DND-41 (cell line): ENCODE results near the gene RGS14.

Experiments used
- ATAC-seq: fragments of 200-7000 bp; cut with Tn5 transposase; 3 replicates; pipeline ENCODE4 v1.9.1; 2021; ENCODE audit warnings: low read depth; ENCODE audit not compliant: insufficient read depth
- DNase-seq: peaks from one replicate; pipeline ENCODE4 v3.0.0-alpha.2; 2020
- H2AFZ ChIP-seq: 2 replicates; pipeline ENCODE4 v1.6.0; 2012; ENCODE audit warnings: low read depth, low read length
- H3K27ac ChIP-seq: 2 replicates; pipeline ENCODE4 v1.5.1; 2012; ENCODE audit warnings: low read length, inconsistent platforms
- H3K27me3 ChIP-seq: fragments of 200-600 bp; sonication (generic); 2 replicates; pipeline ENCODE4 v1.6.0; 2012; ENCODE audit warnings: low read length, mild to moderate bottlenecking, inconsistent platforms; ENCODE audit not compliant: insufficient read depth, poor library complexity
- H3K36me3 ChIP-seq: 2 replicates; pipeline ENCODE4 v1.5.1; 2012; ENCODE audit warnings: low read length, inconsistent platforms; ENCODE audit not compliant: insufficient read depth
- H3K4me1 ChIP-seq: 2 replicates; pipeline ENCODE4 v1.5.1; 2012; ENCODE audit warnings: mild to moderate bottlenecking, low read length; ENCODE audit not compliant: insufficient read depth
- H3K4me2 ChIP-seq: 2 replicates; pipeline ENCODE4 v1.6.0; 2012; ENCODE audit warnings: mild to moderate bottlenecking, moderate library complexity, low read length, inconsistent platforms; ENCODE audit not compliant: insufficient read depth
- H3K4me3 ChIP-seq, 2 experiments: fragments of 200-600 bp in 1 of 2; shearing (Covaris generic) in 1 of 2; 2 replicates each; pipeline ENCODE4 v1.5.1; 2012 to 2016; ENCODE audit warnings: inconsistent platforms in 2 of 2, low read length in 2 of 2, mild to moderate bottlenecking in 2 of 2, low read depth in 1 of 2, moderate library complexity in 1 of 2
- H3K79me2 ChIP-seq: 2 replicates; pipeline ENCODE4 v1.6.0; 2012; ENCODE audit warnings: low read length, inconsistent platforms; ENCODE audit not compliant: insufficient read depth
- H3K9ac ChIP-seq: 2 replicates; pipeline ENCODE4 v1.6.0; 2012; ENCODE audit warnings: low read depth, mild to moderate bottlenecking, inconsistent platforms, low read length, moderate library complexity
- H3K9me3 ChIP-seq: 2 replicates; pipeline ENCODE4 v1.5.1; 2012; ENCODE audit warnings: low read length, moderate library complexity, mild to moderate bottlenecking, inconsistent platforms; ENCODE audit not compliant: insufficient read depth, severe bottlenecking
- H4K20me1 ChIP-seq: 2 replicates; pipeline ENCODE4 v1.6.0; 2012; ENCODE audit warnings: low read length; ENCODE audit not compliant: insufficient read depth
- EZH2 ChIP-seq: IDR thresholded peaks from 3 replicates; pipeline ENCODE4 v1.6.1; 2012; ENCODE audit warnings: borderline replicate concordance, low read depth, mild to moderate bottlenecking, moderate library complexity, low read length, inconsistent platforms; ENCODE audit not compliant: severe bottlenecking
- TF ChIP-seq, protein P1 (sequence below): IDR thresholded peaks from 2 replicates; pipeline ENCODE4 v1.5.1; 2012; ENCODE audit warnings: borderline replicate concordance, low read length, moderate library complexity, mild to moderate bottlenecking; ENCODE audit not compliant: poor library complexity, severe bottlenecking; ENCODE audit errors: extremely low read depth

Gene RGS14

GRCh38 chr5:177421062-177421798 lies 63.5 kb downstream of the RGS14 start:
- Histone ChIP-seq H3K27ac (no peak overlapping the region), H3K79me2 (no peaks in the 10 kb centered on the region), H3K4me2 (no peak overlapping the region), H3K4me1 (peaks cover 10% of the 10 kb centered on the region), H3K9ac (no peak overlapping the region), H3K4me3 (no peak overlapping the region), H3K9me3 (no peaks in the 10 kb centered on the region), H3K27me3 (no peaks in the 10 kb centered on the region), H3K36me3 (no peaks in the 10 kb centered on the region), H2AFZ (no peak overlapping the region), H4K20me1 (no peaks in the 10 kb centered on the region)
- no peak for ATAC-seq
- TF ChIP-seq, protein P1, sequence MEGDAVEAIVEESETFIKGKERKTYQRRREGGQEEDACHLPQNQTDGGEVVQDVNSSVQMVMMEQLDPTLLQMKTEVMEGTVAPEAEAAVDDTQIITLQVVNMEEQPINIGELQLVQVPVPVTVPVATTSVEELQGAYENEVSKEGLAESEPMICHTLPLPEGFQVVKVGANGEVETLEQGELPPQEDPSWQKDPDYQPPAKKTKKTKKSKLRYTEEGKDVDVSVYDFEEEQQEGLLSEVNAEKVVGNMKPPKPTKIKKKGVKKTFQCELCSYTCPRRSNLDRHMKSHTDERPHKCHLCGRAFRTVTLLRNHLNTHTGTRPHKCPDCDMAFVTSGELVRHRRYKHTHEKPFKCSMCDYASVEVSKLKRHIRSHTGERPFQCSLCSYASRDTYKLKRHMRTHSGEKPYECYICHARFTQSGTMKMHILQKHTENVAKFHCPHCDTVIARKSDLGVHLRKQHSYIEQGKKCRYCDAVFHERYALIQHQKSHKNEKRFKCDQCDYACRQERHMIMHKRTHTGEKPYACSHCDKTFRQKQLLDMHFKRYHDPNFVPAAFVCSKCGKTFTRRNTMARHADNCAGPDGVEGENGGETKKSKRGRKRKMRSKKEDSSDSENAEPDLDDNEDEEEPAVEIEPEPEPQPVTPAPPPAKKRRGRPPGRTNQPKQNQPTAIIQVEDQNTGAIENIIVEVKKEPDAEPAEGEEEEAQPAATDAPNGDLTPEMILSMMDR, result no peak
- TF ChIP-seq EZH2, result no peak
- no peak for DNase-seq
